HEK293 (cell line): Measurements from ENCODE around the gene BNIPL.

Experiments
- CTCF ChIA-PET: fragments of 350-600 bp; formaldehyde crosslinking; extraction: SDS; loops from one replicate; lab custom pipeline; 2021; ENCODE audit warnings: antibody characterized with exemption; lab: Yijun Ruan, JAX
- POLR2A ChIA-PET: fragments of 300-600 bp; formaldehyde crosslinking; extraction: SDS; loops from one replicate; lab custom pipeline; 2020; ENCODE audit warnings: antibody characterized with exemption, inconsistent platforms; lab: Yijun Ruan, JAX
- H3K27ac ChIP-seq: fragments of 200-500 bp; sonication (Bioruptor generic); 2 replicates; pipeline ENCODE4 v1.5.1; 2014; ENCODE audit warnings: low read depth, low read length, control low read depth, inconsistent platforms; ENCODE audit errors: extremely low read depth
- H3K36me3 ChIP-seq, 2 experiments: fragments of 200-500 bp in 1 of 2; sonication (Bioruptor generic) in 1 of 2; 1 replicate in 1 of 2; 2 replicates in 1 of 2; pipeline ENCODE4 v1.5.1; 2014 to 2017; ENCODE audit warnings: inconsistent platforms in 2 of 2, low read length in 2 of 2; ENCODE audit not compliant: control insufficient read depth in 2 of 2, insufficient read depth in 1 of 2
- H3K4me1 ChIP-seq: fragments of 200-500 bp; sonication (Bioruptor generic); 2 replicates; pipeline ENCODE4 v1.5.1; 2014; ENCODE audit warnings: mild to moderate bottlenecking, low read length, inconsistent platforms; ENCODE audit not compliant: control insufficient read depth, insufficient read depth
- H3K4me3 ChIP-seq: 2 replicates; pipeline ENCODE4 v1.5.1; 2011; ENCODE audit warnings: low read depth, mild to moderate bottlenecking, control low read depth, low read length, moderate library complexity
- H3K9me3 ChIP-seq: fragments of 200-500 bp; sonication (Bioruptor generic); 2 replicates; pipeline ENCODE4 v1.5.1; 2014; ENCODE audit warnings: low read depth, low read length, inconsistent platforms; ENCODE audit not compliant: control insufficient read depth, insufficient read depth
- GLIS1 ChIP-seq: fragments of 450-650 bp; formaldehyde crosslinking; IDR thresholded peaks from 2 replicates; pipeline ENCODE4 v1.5.1; 2016; ENCODE audit warnings: missing biosample characterization, missing genetic modification characterization
- KLF10 ChIP-seq: fragments of 450-650 bp; IDR thresholded peaks from 2 replicates; pipeline ENCODE4 v1.5.1; 2018; ENCODE audit warnings: missing biosample characterization, mild to moderate bottlenecking, missing genetic modification characterization
- KLF9 ChIP-seq: fragments of 450-650 bp; formaldehyde crosslinking; IDR thresholded peaks from 2 replicates; pipeline ENCODE4 v1.5.1; 2016; ENCODE audit warnings: missing biosample characterization, missing genetic modification characterization, low read depth
- MEIS1 ChIP-seq: sonication (generic); formaldehyde crosslinking; IDR thresholded peaks from 2 replicates; pipeline ENCODE4 v1.8.1; 2022; ENCODE audit warnings: missing genetic modification reagents, mild to moderate bottlenecking, borderline replicate concordance
- TSHZ1 ChIP-seq: fragments of 450-650 bp; formaldehyde crosslinking; IDR thresholded peaks from 2 replicates; pipeline ENCODE4 v1.5.1; 2016; ENCODE audit warnings: missing biosample characterization, missing genetic modification characterization, borderline replicate concordance
- ZBTB26 ChIP-seq: fragments of 450-650 bp; formaldehyde crosslinking; optimal IDR thresholded peaks from 2 replicates; pipeline ENCODE3; 2016; ENCODE audit warnings: missing biosample characterization, mild to moderate bottlenecking, missing genetic modification characterization
- ZNF10 ChIP-seq: fragments of 450-650 bp; formaldehyde crosslinking; IDR thresholded peaks from 2 replicates; pipeline ENCODE4 v1.5.1; 2017; ENCODE audit warnings: missing biosample characterization, missing genetic modification characterization
- ZNF112 ChIP-seq: fragments of 450-650 bp; formaldehyde crosslinking; IDR thresholded peaks from 2 replicates; pipeline ENCODE4 v1.5.0; 2017; ENCODE audit warnings: missing biosample characterization, missing genetic modification characterization
- ZNF155 ChIP-seq: fragments of 450-650 bp; formaldehyde crosslinking; IDR thresholded peaks from 2 replicates; pipeline ENCODE4 v1.5.1; 2016; ENCODE audit warnings: missing biosample characterization, missing genetic modification characterization
- ZNF16 ChIP-seq: fragments of 450-650 bp; formaldehyde crosslinking; IDR thresholded peaks from 2 replicates; pipeline ENCODE4 v1.5.1; 2016; ENCODE audit warnings: low read depth, missing biosample characterization, missing genetic modification characterization
- ZNF24 ChIP-seq: fragments of 450-650 bp; formaldehyde crosslinking; IDR thresholded peaks from 2 replicates; pipeline ENCODE4 v1.5.1; 2016; ENCODE audit warnings: missing biosample characterization, missing genetic modification characterization
- ZNF280C ChIP-seq: fragments of 450-650 bp; formaldehyde crosslinking; IDR thresholded peaks from 2 replicates; pipeline ENCODE4 v1.5.1; 2016; ENCODE audit warnings: missing biosample characterization, missing genetic modification characterization
- ZNF621 ChIP-seq: fragments of 450-650 bp; formaldehyde crosslinking; IDR thresholded peaks from 2 replicates; pipeline ENCODE4 v1.5.1; 2017; ENCODE audit warnings: missing biosample characterization, missing genetic modification characterization
- ZNF626 ChIP-seq: fragments of 450-650 bp; sonication (Bioruptor Pico); formaldehyde crosslinking; IDR thresholded peaks from 2 replicates; pipeline ENCODE4 v1.5.1; 2018; ENCODE audit warnings: missing biosample characterization, missing genetic modification characterization, inconsistent platforms
- TF ChIP-seq, protein P1 (sequence below): fragments of 450-650 bp; formaldehyde crosslinking; IDR thresholded peaks from 2 replicates; pipeline ENCODE4 v1.5.1; 2016; ENCODE audit warnings: missing biosample characterization, missing genetic modification characterization, low read depth
- TF ChIP-seq, protein P2 (sequence below): fragments of 450-650 bp; formaldehyde crosslinking; IDR thresholded peaks from 2 replicates; pipeline ENCODE4 v1.5.1; 2017; ENCODE audit warnings: missing biosample characterization, mild to moderate bottlenecking, missing genetic modification characterization, moderate library complexity

The BNIPL gene

DNA sequence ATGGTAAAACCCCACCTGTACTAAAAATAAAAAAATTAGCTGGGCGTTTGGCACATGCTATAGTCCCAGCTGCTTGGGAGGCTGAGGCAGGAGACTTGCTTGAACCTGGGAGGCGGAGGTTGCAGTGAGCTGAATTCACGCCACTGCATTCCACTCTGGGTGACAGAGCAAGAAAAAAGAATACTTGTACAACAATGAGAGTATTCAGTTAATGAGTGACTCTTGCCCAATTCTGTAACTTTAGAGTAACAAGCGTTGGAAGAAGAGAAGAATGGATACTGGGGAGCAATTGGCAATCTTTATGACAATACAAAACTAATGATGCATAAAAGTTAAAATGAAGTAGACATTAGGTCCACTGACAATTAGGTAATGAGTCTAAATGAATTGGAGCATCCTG lies 43.8 kb upstream of the BNIPL start (continued):
- TF ChIP-seq ZBTB26 (tag by site-specific recombination) (no peak), ZNF621 (tag by site-specific recombination) (no peak)
- TF ChIP-seq, all 188 proteins: peak for 0

- CTCF ChIA-PET, result interaction anchor here (0.6 to 5.3 kb wide), 11 partner anchors 9 to 738 kb away, joined by 3 to 73 read pairs (median 8); partner anchors contain the start of genes ANXA9, C1orf56 and MINDY1
- Histone ChIP-seq H3K36me3 (peaks cover 0 to 32% of the 10 kb centered on the region in 2 experiments; a peak in 1 of 3 replicates), H3K4me1 (no peaks in the 10 kb centered on the region), H3K27ac (no peak overlapping the region), H3K9me3 (no peaks in the 10 kb centered on the region), H3K4me3 (no peak overlapping the region)
- POLR2A ChIA-PET, result no interaction called here
- TF ChIP-seq, protein P1, sequence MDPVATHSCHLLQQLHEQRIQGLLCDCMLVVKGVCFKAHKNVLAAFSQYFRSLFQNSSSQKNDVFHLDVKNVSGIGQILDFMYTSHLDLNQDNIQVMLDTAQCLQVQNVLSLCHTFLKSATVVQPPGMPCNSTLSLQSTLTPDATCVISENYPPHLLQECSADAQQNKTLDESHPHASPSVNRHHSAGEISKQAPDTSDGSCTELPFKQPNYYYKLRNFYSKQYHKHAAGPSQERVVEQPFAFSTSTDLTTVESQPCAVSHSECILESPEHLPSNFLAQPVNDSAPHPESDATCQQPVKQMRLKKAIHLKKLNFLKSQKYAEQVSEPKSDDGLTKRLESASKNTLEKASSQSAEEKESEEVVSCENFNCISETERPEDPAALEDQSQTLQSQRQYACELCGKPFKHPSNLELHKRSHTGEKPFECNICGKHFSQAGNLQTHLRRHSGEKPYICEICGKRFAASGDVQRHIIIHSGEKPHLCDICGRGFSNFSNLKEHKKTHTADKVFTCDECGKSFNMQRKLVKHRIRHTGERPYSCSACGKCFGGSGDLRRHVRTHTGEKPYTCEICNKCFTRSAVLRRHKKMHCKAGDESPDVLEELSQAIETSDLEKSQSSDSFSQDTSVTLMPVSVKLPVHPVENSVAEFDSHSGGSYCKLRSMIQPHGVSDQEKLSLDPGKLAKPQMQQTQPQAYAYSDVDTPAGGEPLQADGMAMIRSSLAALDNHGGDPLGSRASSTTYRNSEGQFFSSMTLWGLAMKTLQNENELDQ (tag by site-specific recombination), result no peak
- TF ChIP-seq GLIS1 (tag by site-specific recombination), result no peak
- TF ChIP-seq ZNF112 (tag by site-specific recombination), result no peak
- no peak for TF ChIP-seq ZNF155 (tag by site-specific recombination)
Measured at GRCh38 chr1:150994248-150994647, 42.1 kb upstream of the BNIPL start.

- Histone ChIP-seq H3K27ac (no peak overlapping the region), H3K36me3 (peaks cover 0 to 43% of the 10 kb centered on the region in 2 experiments; a peak in 1 of 3 replicates), H3K4me1 (no peaks in the 10 kb centered on the region), H3K9me3 (no peaks in the 10 kb centered on the region), H3K4me3 (no peak overlapping the region)
- POLR2A ChIA-PET, result interaction anchor here (1.0 to 2.5 kb wide), 3 partner anchors 11 to 299 kb away, joined by 3 to 17 read pairs (median 5); partner anchors contain the start of genes GOLPH3L and MINDY1
- CTCF ChIA-PET, result interaction anchor here (0.5 to 5.3 kb wide), 25 partner anchors 10 to 739 kb away, joined by 3 to 73 read pairs (median 4); partner anchors contain the start of genes ANXA9, C1orf56, CERS2 and MINDY1
- TF ChIP-seq ZNF626, result no peak
- TF ChIP-seq, protein P2, sequence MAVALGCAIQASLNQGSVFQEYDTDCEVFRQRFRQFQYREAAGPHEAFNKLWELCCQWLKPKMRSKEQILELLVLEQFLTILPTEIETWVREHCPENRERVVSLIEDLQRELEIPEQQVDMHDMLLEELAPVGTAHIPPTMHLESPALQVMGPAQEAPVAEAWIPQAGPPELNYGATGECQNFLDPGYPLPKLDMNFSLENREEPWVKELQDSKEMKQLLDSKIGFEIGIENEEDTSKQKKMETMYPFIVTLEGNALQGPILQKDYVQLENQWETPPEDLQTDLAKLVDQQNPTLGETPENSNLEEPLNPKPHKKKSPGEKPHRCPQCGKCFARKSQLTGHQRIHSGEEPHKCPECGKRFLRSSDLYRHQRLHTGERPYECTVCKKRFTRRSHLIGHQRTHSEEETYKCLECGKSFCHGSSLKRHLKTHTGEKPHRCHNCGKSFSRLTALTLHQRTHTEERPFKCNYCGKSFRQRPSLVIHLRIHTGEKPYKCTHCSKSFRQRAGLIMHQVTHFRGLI, result no peak
- no peak for TF ChIP-seq ZNF10 (tag by site-specific recombination)
- no peak for TF ChIP-seq ZNF16 (tag by site-specific recombination)
- TF ChIP-seq KLF10 (tag by site-specific recombination), result no peak
- TF ChIP-seq ZNF280C (tag by site-specific recombination), result no peak
- TF ChIP-seq, protein P1 (tag by site-specific recombination), result no peak
- no peak for TF ChIP-seq KLF9 (tag by site-specific recombination)
- TF ChIP-seq TSHZ1 (tag by site-specific recombination), result no peak
- no peak for TF ChIP-seq ZNF24 (tag by site-specific recombination)
- no peak for TF ChIP-seq MEIS1 (CRISPR knock-in tag)
Measured at GRCh38 chr1:150995460-150995859, 40.9 kb upstream of the BNIPL start.
